ENCODE results near the gene ALDH4A1.

DNA sequence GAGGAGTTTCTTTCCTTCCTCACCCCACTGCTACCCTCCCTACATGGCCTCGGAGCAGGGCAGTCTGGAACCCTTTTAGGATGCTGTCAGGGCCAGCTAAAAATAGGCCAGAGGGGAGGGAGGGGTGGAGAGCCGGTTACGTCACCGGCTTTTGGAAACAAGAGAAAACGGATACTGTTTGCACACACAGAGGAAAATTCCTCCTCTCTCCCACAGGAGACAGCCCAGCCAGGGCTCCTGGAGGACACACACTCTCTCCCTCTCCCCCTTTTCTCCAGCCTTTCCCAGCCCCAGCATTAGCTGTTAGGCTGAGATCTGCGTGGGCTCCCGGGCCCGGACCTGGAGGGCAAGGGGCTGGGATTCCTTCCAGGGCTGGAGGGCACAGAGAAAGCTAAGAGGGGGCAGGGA is 20.0 kb upstream of the ALDH4A1 start:
- TF ChIP-seq, protein P1, sequence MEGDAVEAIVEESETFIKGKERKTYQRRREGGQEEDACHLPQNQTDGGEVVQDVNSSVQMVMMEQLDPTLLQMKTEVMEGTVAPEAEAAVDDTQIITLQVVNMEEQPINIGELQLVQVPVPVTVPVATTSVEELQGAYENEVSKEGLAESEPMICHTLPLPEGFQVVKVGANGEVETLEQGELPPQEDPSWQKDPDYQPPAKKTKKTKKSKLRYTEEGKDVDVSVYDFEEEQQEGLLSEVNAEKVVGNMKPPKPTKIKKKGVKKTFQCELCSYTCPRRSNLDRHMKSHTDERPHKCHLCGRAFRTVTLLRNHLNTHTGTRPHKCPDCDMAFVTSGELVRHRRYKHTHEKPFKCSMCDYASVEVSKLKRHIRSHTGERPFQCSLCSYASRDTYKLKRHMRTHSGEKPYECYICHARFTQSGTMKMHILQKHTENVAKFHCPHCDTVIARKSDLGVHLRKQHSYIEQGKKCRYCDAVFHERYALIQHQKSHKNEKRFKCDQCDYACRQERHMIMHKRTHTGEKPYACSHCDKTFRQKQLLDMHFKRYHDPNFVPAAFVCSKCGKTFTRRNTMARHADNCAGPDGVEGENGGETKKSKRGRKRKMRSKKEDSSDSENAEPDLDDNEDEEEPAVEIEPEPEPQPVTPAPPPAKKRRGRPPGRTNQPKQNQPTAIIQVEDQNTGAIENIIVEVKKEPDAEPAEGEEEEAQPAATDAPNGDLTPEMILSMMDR (IDR thresholded peaks at IDR 0.05; ENCODE audit: borderline replicate concordance, extremely low read depth, low read length, poor library complexity, severe bottlenecking), result no peak
- no peak for TF ChIP-seq EZH2 (IDR thresholded peaks at IDR 0.05; ENCODE audit: borderline replicate concordance, low read depth, low read length, severe bottlenecking)
